AG09319 (cell line): ENCODE measurements around the gene DEFB125.

ENCODE experiments used
- DNase-seq: peaks from one replicate; pipeline ENCODE4 v3.0.0-alpha.2; 2010; ENCODE audit warnings: low read depth; ENCODE audit errors: extremely low read depth
- TF ChIP-seq, protein P1 (sequence below): IDR thresholded peaks from 2 replicates; pipeline ENCODE4 v1.5.1; 2011; ENCODE audit warnings: low read depth, mild to moderate bottlenecking, inconsistent platforms, low read length, moderate library complexity

Gene DEFB125

GRCh38 chr20:87401-87800 is at the start of gene DEFB125:
Gene DEFB125, plus strand, starts transcription at chr20:87672. Its CDS starts 38 bp downstream, at chr20:87710.
- TF ChIP-seq, protein P1, sequence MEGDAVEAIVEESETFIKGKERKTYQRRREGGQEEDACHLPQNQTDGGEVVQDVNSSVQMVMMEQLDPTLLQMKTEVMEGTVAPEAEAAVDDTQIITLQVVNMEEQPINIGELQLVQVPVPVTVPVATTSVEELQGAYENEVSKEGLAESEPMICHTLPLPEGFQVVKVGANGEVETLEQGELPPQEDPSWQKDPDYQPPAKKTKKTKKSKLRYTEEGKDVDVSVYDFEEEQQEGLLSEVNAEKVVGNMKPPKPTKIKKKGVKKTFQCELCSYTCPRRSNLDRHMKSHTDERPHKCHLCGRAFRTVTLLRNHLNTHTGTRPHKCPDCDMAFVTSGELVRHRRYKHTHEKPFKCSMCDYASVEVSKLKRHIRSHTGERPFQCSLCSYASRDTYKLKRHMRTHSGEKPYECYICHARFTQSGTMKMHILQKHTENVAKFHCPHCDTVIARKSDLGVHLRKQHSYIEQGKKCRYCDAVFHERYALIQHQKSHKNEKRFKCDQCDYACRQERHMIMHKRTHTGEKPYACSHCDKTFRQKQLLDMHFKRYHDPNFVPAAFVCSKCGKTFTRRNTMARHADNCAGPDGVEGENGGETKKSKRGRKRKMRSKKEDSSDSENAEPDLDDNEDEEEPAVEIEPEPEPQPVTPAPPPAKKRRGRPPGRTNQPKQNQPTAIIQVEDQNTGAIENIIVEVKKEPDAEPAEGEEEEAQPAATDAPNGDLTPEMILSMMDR: no peak
- no peak for DNase-seq

DNA sequence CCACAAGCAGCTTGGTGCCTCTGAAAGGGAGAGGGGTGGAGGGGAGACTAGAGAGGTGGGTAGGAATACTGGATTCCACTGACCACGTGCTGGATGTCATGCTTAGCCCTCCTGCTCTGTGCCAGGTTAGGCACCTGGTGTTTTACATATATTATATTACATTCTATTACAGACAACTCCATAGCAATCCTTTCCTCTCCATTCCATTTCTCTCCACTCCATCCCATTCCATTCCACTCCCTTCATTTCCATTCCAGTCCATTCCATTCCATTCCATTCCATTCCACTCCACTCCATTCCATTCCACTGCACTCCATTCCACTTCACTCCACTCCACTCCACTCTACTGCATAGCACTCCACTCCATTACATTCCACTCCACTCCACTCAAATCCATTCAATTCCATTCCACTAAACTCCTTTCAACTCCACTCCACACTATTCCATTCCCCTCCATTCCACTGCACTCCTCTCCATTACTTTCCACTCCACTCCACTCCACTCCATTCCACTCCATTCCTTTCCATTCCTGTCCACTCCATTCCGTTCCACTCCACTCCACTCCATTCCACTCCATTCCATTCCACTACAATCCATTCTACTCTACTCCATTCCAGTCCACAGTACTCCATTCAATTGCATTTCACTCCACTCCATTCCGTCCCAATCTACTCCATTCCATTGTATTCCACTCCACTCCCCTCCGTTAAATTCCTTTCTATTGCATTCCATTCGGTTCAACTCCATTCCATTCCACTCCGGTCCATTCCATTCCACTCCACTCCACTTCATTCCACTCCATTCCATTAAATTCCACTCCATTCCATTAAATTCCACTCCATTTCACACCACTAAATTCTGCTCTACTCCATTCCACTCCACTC is 27.2 kb upstream of the DEFB125 start:
- TF ChIP-seq, protein P1: no peak
- no peak for DNase-seq

DNA sequence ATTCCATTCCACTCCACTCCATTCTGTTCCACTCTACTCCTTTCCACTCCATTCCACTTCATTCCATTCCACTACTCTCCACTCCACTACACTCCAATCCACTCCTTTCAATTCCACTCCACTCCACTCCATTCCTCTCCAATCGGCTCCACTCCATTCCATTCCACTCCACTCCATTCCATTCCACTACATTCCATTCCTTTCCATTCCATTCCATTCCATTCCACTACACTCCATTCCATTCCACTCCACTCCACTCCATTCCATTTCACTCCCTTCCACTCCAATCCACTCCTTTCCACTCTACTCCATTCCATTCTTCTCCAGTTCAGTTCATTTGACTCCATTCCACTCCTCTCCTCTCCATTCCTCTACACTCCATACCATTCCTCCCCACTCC is 26.2 kb upstream of the DEFB125 start:
- TF ChIP-seq, protein P1: no peak
- no peak for DNase-seq

GRCh38 chr20:61757-62156 is 25.7 kb upstream of the DEFB125 start:
- no peak for DNase-seq
- TF ChIP-seq, protein P1: no peak

DNA sequence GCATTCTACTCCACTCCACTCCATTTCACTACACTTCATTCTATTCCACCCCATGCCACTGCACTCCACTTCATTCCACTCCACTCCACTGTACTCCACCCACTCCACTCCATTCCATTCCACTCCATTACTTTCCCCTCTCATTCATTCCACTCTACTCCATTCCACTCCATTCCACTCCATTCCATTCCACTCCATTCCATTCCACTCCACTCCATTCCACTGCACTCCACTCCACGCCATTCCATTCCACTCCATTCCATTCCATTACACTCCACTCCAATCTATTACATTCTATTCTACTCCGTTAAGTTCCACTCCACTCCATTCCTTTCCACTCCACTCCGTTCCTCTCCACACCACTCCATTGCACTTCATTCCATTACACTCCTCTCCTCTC is 25.0 kb upstream of the DEFB125 start:
- TF ChIP-seq, protein P1: no peak

GRCh38 chr20:64026-64603 is 23.4 kb upstream of the DEFB125 start:
- TF ChIP-seq, protein P1: no peak
- DNase-seq: no peak

More for the DNA sequence above, 25.0 kb upstream of the DEFB125 start:
- DNase-seq: no peak

DNA sequence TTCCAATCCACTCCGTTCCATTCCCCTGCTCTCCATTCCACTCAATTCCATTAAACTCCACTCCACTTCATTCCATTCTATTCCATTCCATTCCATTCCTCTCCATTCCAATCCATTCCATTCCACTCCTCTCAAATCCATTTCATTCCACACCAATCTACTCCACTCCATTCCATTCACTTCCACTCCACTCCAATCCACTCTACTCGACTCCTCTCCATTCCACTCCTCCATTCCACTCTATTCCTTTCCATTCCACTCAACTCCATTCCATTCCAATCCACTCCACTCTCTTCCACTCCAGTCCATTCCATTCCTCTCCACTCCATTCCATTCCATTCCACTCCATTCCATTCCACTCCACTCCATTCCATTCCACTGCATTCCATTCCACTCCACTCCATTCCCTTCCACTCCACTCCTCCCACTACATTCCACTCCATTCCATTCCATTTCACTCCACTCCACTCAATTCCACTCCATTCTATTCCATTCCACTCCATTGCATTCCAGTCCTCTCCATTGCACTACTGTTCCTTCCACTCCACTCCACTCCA is 22.6 kb upstream of the DEFB125 start:
- DNase-seq: no peak
- TF ChIP-seq, protein P1: no peak
